Measurements from ENCODE around the gene COL1A1.
A peak's percentile ranks its signal among the peaks of the same experiment; 100 is the strongest.

GRCh38 chr17:50139950-50140885 lies 61.2 kb downstream of the COL1A1 start:
- TF ChIP-seq CTCF (IDR thresholded peaks at IDR 0.05; ENCODE audit: poor library complexity) (peak; percentile 75), EZH2phosphoT487 (IDR thresholded peaks at IDR 0.05; ENCODE audit: low read depth, severe bottlenecking, unreplicated experiment) (no peak)

All from hepatocyte (in vitro differentiated cells).